Left lung (tissue), 10 donors: Measurements from ENCODE around the gene CHAT. TPM values are rescaled to one million over a fixed set of nuclear protein-coding genes. Genes with fewer than 3 reads are reported as not detected.
A peak's percentile ranks its signal among the peaks of the same experiment; 100 is the strongest.

Source experiments
- ATAC-seq: fragments of 200-7000 bp; cut with Tn5 transposase; one replicate; pipeline ENCODE4 v1.9.1; 2020; ENCODE audit warnings: moderate library complexity
- DNase-seq, 4 donors: peaks; one replicate each; pipeline ENCODE4 v3.0.0-alpha.2; 2013 to 2020
- H3K27ac ChIP-seq, 2 donors: fragments of 200-600 bp; sonication (generic) in 1 of 2; one replicate each; pipeline versions ENCODE4 v1.5.0 to v1.8.0; 2020 to 2021
- H3K27me3 ChIP-seq, 2 donors: fragments of 200-600 bp; sonication (generic) in 1 of 2; one replicate each; pipeline versions ENCODE4 v1.5.0 to v1.8.0; 2020 to 2021
- H3K36me3 ChIP-seq, 2 donors: fragments of 200-600 bp; sonication (generic) in 1 of 2; one replicate each; pipeline versions ENCODE4 v1.5.0 to v1.8.0; 2020 to 2021
- H3K4me1 ChIP-seq, 2 donors: fragments of 200-600 bp; one replicate each; pipeline ENCODE4 v1.8.0; 2021
- H3K4me3 ChIP-seq, 2 donors: fragments of 200-600 bp; sonication (generic) in 1 of 2; one replicate each; pipeline versions ENCODE4 v1.5.0 to v1.8.0; 2020 to 2021; ENCODE audit warnings: mild to moderate bottlenecking in 1 of 2
- H3K9me3 ChIP-seq, 2 donors: fragments of 200-600 bp; sonication (generic) in 1 of 2; one replicate each; pipeline versions ENCODE4 v1.5.0 to v1.8.0; 2020 to 2021
- intact Hi-C, 2 donors: fragments of 100-400 bp; cut with DNase I; formaldehyde crosslinking; loops; one replicate each; pipeline versions ENCODE4 v1.11.2 to v1.14.2; 2022
- polyA plus RNA-seq, 6 donors: library from polyadenylated mRNA; unstranded; fragments of 120-200 nt; gene quantifications; one replicate each; pipeline ENCODE4 v1.2.1, GENCODE V29; 2013; ENCODE audit not compliant: insufficient read length in 6 of 6
- total RNA-seq, 2 donors: library from RNA; stranded (reverse); fragmentation: NEBNext Ultra II Directional; extraction: Animal tissue kit (Norgen Biotek cat#: 25700); gene quantifications; one replicate each; pipeline ENCODE4 v1.2.1, GENCODE V29; 2021
- TF ChIP-seq, protein P1 (sequence below), 2 donors: fragments of 200-600 bp; sonication (generic) in 1 of 2; IDR thresholded peaks; one replicate each; pipeline versions ENCODE4 v1.5.0 to v1.8.0; 2021; ENCODE audit warnings: antibody characterized with exemption in 2 of 2
- donor health status: DM: no; HTN: yes; CAD: no.
- donor health status: DM: no; HTN: no; CAD: no.

The CHAT gene
- total and polyA plus RNA-seq, 8 donors: not detected

DNA sequence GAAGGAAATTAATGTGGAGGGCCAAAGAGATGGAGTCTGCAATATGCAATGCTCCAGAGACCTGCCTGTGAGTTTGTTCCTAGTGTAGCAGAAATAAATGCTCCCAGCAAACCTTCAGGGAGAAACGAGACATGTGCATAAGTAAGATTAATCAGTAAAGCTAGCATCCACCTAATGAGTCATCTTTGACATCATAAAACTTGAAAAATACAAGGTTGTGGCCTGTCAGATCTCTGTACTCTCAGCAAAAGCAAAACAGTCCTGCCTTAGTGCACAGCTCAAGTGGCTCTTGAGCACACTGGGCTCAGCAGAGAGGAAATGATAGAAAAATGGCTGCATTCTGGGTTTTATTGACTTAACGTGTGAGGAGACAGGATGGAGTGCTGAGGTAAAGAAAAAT, 42.4 kb upstream of the CHAT start:
- TF ChIP-seq, protein P1, sequence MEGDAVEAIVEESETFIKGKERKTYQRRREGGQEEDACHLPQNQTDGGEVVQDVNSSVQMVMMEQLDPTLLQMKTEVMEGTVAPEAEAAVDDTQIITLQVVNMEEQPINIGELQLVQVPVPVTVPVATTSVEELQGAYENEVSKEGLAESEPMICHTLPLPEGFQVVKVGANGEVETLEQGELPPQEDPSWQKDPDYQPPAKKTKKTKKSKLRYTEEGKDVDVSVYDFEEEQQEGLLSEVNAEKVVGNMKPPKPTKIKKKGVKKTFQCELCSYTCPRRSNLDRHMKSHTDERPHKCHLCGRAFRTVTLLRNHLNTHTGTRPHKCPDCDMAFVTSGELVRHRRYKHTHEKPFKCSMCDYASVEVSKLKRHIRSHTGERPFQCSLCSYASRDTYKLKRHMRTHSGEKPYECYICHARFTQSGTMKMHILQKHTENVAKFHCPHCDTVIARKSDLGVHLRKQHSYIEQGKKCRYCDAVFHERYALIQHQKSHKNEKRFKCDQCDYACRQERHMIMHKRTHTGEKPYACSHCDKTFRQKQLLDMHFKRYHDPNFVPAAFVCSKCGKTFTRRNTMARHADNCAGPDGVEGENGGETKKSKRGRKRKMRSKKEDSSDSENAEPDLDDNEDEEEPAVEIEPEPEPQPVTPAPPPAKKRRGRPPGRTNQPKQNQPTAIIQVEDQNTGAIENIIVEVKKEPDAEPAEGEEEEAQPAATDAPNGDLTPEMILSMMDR (IDR thresholded peaks at IDR 0.05): no peak
- DNase-seq: peak in 1 of 4 donors; percentile 16
- Histone ChIP-seq H3K36me3 (no peaks in the 10 kb centered on the region), H3K4me1 (no peaks in the 10 kb centered on the region), H3K9me3 (peaks cover 0 to 4% of the 10 kb centered on the region in 2 donors), H3K27ac (no peak overlapping the region), H3K4me3 (no peak overlapping the region), H3K27me3 (no peaks in the 10 kb centered on the region)
- ATAC-seq: peak; percentile 54
- intact Hi-C loops: no loop called here

DNA sequence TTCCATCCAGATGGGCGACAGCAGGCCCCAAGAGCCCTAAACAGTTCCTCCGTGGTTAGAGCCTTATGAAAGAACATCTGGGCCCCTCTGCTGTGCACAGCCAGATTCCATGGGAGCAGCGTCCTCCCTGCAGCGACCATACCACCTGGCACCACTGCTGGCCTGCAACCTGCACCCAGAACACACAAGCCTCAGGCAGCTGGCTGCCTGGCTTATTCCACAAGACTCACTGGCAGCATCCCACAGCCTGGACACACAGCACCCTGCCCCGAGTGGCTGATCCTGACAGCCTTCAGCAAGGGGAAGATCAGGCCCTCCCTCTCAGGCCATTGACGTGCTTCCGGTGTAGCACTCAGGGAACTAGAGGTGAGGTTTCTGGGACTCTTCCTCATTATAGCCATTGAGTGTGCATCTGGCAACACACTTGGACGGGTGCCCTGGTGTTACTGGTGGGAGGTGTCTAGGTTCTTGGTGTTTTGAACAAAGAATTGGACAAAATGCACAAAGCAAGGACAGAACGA, 41.2 kb upstream of the CHAT start:
- H3K36me3 ChIP-seq: no peaks in the 10 kb centered on the region
- H3K9me3 ChIP-seq: peaks cover 0 to 4% of the 10 kb centered on the region in 2 donors
- no peak overlapping the region for H3K4me3 ChIP-seq
- no peak overlapping the region for H3K27ac ChIP-seq
- no peaks in the 10 kb centered on the region for H3K27me3 ChIP-seq
- H3K4me1 ChIP-seq: no peaks in the 10 kb centered on the region
- DNase-seq (no peak), ATAC-seq (no peak)
- intact Hi-C loops: no loop called here
- TF ChIP-seq, protein P1 (IDR thresholded peaks at IDR 0.05): no peak

DNA sequence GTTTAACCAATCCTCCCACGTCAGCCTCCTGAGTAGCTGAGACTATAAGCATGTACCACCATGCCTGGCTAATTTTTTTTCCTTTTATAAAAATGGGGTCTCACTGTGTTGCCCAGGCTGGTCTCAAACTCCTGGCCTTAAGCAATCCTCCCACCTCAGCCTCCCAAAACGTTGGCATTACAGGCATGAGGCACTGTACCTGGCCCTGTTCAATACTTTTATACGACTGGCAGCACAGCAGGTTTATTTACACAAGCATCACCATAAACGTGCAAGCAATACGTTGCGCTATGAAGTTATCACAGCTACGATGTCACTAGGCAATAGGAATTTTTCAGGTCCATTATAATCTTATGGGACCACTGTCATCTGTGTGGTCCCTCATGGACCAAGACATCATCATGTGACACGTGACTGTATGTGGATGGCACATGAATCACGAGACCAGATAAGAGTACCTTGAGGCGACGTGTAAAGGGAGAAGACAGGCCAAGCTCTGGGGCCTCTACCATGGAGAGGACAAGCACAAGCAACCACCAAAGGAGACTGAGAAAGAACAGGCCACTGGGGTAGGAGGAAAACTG, 38.3 kb upstream of the CHAT start:
- no peaks in the 10 kb centered on the region for H3K9me3 ChIP-seq
- no peaks in the 10 kb centered on the region for H3K4me1 ChIP-seq
- intact Hi-C loops: no loop called here
- H3K36me3 ChIP-seq: no peaks in the 10 kb centered on the region
- H3K27ac ChIP-seq: no peak overlapping the region
- no peak for DNase-seq
- H3K4me3 ChIP-seq: no peak overlapping the region
- TF ChIP-seq, protein P1 (IDR thresholded peaks at IDR 0.05): no peak
- no peak for ATAC-seq
- no peaks in the 10 kb centered on the region for H3K27me3 ChIP-seq

DNA sequence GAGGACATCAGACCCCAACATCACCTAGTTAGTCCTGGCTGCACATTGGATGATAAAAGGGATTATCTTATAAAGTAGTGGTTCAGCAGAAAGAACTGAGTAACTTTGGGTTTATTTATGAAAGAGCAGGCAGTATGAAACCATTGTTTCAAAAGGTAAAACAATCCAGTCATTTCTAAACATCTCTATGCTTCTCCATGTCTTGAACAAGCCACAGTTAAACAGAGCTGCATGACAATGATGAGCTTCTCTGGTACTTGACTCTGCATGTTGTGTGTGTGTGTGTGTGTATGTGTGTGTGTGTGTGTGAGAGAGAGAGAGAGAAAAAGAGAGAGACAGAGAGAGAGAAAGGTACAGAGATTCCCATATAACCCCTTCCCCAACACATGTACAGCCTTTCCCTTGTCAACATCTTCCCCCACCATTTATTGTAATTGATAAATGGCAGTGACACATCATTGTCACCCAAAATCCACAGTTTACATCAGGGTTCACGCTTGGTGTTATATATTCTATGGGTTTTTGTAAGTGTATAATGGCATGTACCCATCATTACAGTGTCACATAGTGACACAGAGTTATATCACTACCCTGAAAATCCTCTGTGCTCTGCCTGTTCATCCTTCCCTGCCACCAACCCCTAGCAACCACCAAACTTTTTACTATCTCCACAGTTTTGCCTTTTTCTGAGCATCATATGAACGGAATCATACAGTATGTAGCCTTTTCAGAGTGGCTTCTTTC, 36.5 kb upstream of the CHAT start:
- no peaks in the 10 kb centered on the region for H3K9me3 ChIP-seq
- H3K36me3 ChIP-seq: no peaks in the 10 kb centered on the region
- ATAC-seq: no peak
- H3K27me3 ChIP-seq: no peaks in the 10 kb centered on the region
- H3K4me3 ChIP-seq: no peak overlapping the region
- no peaks in the 10 kb centered on the region for H3K4me1 ChIP-seq
- H3K27ac ChIP-seq: no peak overlapping the region
- DNase-seq: no peak
- intact Hi-C loops: no loop called here
- TF ChIP-seq, protein P1 (IDR thresholded peaks at IDR 0.05): no peak

DNA sequence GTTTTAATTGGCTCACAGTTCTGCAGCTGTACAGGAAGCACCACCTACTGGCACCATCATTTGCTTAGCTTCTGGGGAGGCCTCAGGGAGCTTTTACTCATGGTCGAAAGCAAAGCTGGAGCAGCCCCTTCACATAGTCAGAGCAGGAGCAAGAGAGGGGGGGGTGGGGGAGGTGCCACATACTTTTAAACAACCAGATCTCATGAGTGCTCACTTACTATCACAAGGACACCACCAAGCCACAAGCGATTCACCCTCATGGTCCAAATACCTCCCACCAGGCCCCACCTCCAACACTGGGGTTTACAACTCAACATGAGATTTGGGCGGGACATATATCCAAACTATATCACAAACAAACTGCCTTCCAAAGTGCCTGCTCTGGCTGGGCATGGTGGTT, 35.4 kb upstream of the CHAT start:
- intact Hi-C loops: no loop called here
- no peaks in the 10 kb centered on the region for H3K4me1 ChIP-seq
- ATAC-seq (no peak), DNase-seq (no peak)
- no peak overlapping the region for H3K27ac ChIP-seq
- no peak overlapping the region for H3K4me3 ChIP-seq
- no peaks in the 10 kb centered on the region for H3K27me3 ChIP-seq
- H3K9me3 ChIP-seq: no peaks in the 10 kb centered on the region
- no peaks in the 10 kb centered on the region for H3K36me3 ChIP-seq
- TF ChIP-seq, protein P1 (IDR thresholded peaks at IDR 0.05): no peak
